Trophoblast cell (in vitro differentiated cells and primary cell): Measurements from ENCODE around the gene HOXD3.
A peak's percentile ranks its signal among the peaks of the same experiment; 100 is the strongest.

Experiments
- DNase-seq, 2 donors: peaks; one replicate each; pipeline ENCODE4 v3.0.0-alpha.2; 2016
- H2AFZ ChIP-seq: 2 replicates; pipeline ENCODE4 v1.6.1; 2013; ENCODE audit warnings: low read length, moderate library complexity, mild to moderate bottlenecking; ENCODE audit not compliant: insufficient read depth, poor library complexity
- H2AK5ac ChIP-seq: 2 replicates; pipeline ENCODE4 v1.6.1; 2013; ENCODE audit warnings: mild to moderate bottlenecking, low read length
- H2BK120ac ChIP-seq: 2 replicates; pipeline ENCODE4 v1.6.1; 2013; ENCODE audit warnings: low read length, mild to moderate bottlenecking, moderate library complexity; ENCODE audit not compliant: insufficient read depth, poor library complexity
- H2BK12ac ChIP-seq: 2 replicates; pipeline ENCODE4 v1.6.1; 2013; ENCODE audit warnings: mild to moderate bottlenecking, low read length, moderate library complexity
- H2BK5ac ChIP-seq: 2 replicates; pipeline ENCODE4 v1.6.1; 2013; ENCODE audit warnings: low read length, low read depth, moderate library complexity, mild to moderate bottlenecking; ENCODE audit not compliant: poor library complexity
- H3K14ac ChIP-seq: 2 replicates; pipeline ENCODE4 v1.6.1; 2013; ENCODE audit warnings: mild to moderate bottlenecking, low read length
- H3K18ac ChIP-seq: 2 replicates; pipeline ENCODE4 v1.6.1; 2013; ENCODE audit warnings: mild to moderate bottlenecking, low read length
- H3K23ac ChIP-seq: 2 replicates; pipeline ENCODE4 v1.6.1; 2013; ENCODE audit warnings: low read length
- H3K27ac ChIP-seq: 2 replicates; pipeline ENCODE4 v1.5.1; 2013; ENCODE audit warnings: low read depth, mild to moderate bottlenecking, inconsistent platforms, low read length, moderate library complexity
- H3K27me3 ChIP-seq: 2 replicates; pipeline ENCODE4 v1.6.1; 2013; ENCODE audit warnings: inconsistent platforms, mild to moderate bottlenecking, low read length, moderate library complexity; ENCODE audit not compliant: insufficient read depth
- H3K36me3 ChIP-seq, 2 experiments: 1 replicate in 1 of 2; 2 replicates in 1 of 2; pipeline ENCODE4 v1.6.1; 2013; ENCODE audit warnings: low read length in 2 of 2, mild to moderate bottlenecking in 2 of 2, moderate library complexity in 1 of 2; ENCODE audit not compliant: insufficient read depth in 2 of 2, control insufficient read depth in 1 of 2
- H3K4ac ChIP-seq: 2 replicates; pipeline ENCODE4 v1.6.1; 2013; ENCODE audit warnings: low read depth, mild to moderate bottlenecking, low read length, moderate library complexity
- H3K4me1 ChIP-seq, 2 experiments: 1 replicate in 1 of 2; 2 replicates in 1 of 2; pipeline ENCODE4 v1.6.1; 2013; ENCODE audit warnings: low read length in 2 of 2, mild to moderate bottlenecking in 2 of 2, moderate library complexity in 1 of 2; ENCODE audit not compliant: insufficient read depth in 2 of 2, control insufficient read depth in 1 of 2
- H3K4me2 ChIP-seq: 2 replicates; pipeline ENCODE4 v1.6.1; 2013; ENCODE audit warnings: inconsistent platforms, mild to moderate bottlenecking, low read length, moderate library complexity
- H3K4me3 ChIP-seq: 2 replicates; pipeline ENCODE4 v1.5.1; 2013; ENCODE audit warnings: mild to moderate bottlenecking, low read depth, low read length, inconsistent platforms
- H3K79me1 ChIP-seq: one replicate; pipeline ENCODE4 v1.6.1; 2013; ENCODE audit warnings: low read length
- H3K79me2 ChIP-seq: 2 replicates; pipeline ENCODE4 v1.6.1; 2013; ENCODE audit warnings: low read length, mild to moderate bottlenecking; ENCODE audit not compliant: control insufficient read depth, insufficient read depth, poor library complexity
- H3K9ac ChIP-seq: 2 replicates; pipeline ENCODE4 v1.6.1; 2013; ENCODE audit warnings: mild to moderate bottlenecking, low read length
- H3K9me3 ChIP-seq: 2 replicates; pipeline ENCODE4 v1.6.1; 2013; ENCODE audit warnings: low read depth, mild to moderate bottlenecking, control low read depth, inconsistent platforms, low read length; ENCODE audit not compliant: insufficient read depth
- H4K12ac ChIP-seq: 2 replicates; pipeline ENCODE4 v1.6.1; 2013; ENCODE audit warnings: low read depth, mild to moderate bottlenecking, low read length, moderate library complexity
- H4K8ac ChIP-seq: 2 replicates; pipeline ENCODE4 v1.6.1; 2013; ENCODE audit warnings: low read depth, mild to moderate bottlenecking, low read length, moderate library complexity
- H4K91ac ChIP-seq: one replicate; pipeline ENCODE4 v1.6.1; 2013; ENCODE audit warnings: low read depth, mild to moderate bottlenecking, low read length, moderate library complexity
- WGBS: extraction: QIAGEN DNeasy Blood & Tissue Kit; methylation state at CpG from one replicate; pipeline ENCODE4 v1.1.7; 2013; ENCODE audit warnings: missing lambda C conversion rate; ENCODE audit not compliant: insufficient read length, insufficient coverage; ENCODE audit errors: extremely low coverage; 5-methylcytosine and 5-hydroxymethylcytosine counted together

The HOXD3 gene

GRCh38 chr2:176157499-176158185 lies 535 bp downstream of the HOXD3 start:
- WGBS = no CpG with 5 or more reads among the region's 43 CpGs
- Histone ChIP-seq H4K91ac (no peak overlapping the region), H3K14ac (no peak overlapping the region), H4K8ac (no peak overlapping the region), H3K18ac (no peak overlapping the region), H3K79me1 (no peaks in the 10 kb centered on the region), H3K4me2 (peak overlapping the region; percentile 37), H3K4ac (no peak overlapping the region), H3K27me3 (peaks cover 92% of the 10 kb centered on the region), H2BK5ac (no peak overlapping the region), H3K4me3 (no peak overlapping the region), H3K27ac (no peak overlapping the region), H3K23ac (no peak overlapping the region), H3K79me2 (no peaks in the 10 kb centered on the region), H2AK5ac (no peak overlapping the region), H2BK12ac (no peak overlapping the region), H3K36me3 (no peaks in the 10 kb centered on the region), H3K9me3 (peaks cover 22% of the 10 kb centered on the region), H4K12ac (no peak overlapping the region), H3K4me1 (peaks cover 0 to 8% of the 10 kb centered on the region in 2 experiments), H3K9ac (no peak overlapping the region), H2AFZ (no peak overlapping the region), H2BK120ac (no peak overlapping the region)
- DNase-seq = peak in 1 of 2 donors; percentile 6

DNA sequence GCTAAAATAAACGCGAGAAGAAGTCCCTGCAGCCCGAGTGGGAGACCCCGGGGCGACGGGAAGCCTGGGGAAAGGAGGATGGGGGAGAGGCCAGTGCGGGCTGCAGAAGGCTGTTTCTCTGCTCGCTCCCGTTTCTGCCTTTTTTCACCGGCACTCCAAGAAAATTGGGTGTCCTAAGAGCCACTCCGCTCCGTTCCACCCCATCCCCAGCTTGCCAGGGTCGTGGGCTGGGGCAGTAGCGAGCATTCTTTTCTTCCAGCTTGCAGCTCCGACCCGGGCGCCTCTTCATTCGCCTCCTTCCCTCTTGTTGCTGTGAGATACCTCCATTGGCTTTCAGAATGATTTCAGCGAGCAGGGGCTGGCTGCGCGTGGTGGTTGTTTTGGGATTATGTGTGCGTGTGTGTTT lies 1.1 kb downstream of the HOXD3 start:
- WGBS = no CpG with 5 or more reads among the region's 22 CpGs
- Histone ChIP-seq H3K27ac (no peak overlapping the region), H3K23ac (no peak overlapping the region)

GRCh38 chr2:176158855-176159662 lies 2.0 kb downstream of the HOXD3 start:
- Histone ChIP-seq H2AK5ac (no peak overlapping the region), H4K8ac (no peak overlapping the region), H2BK5ac (no peak overlapping the region), H3K36me3 (no peaks in the 10 kb centered on the region), H2BK12ac (no peak overlapping the region), H3K4me2 (no peak overlapping the region), H3K79me1 (no peaks in the 10 kb centered on the region), H3K18ac (no peak overlapping the region), H3K27ac (no peak overlapping the region), H3K9ac (no peak overlapping the region), H3K23ac (no peak overlapping the region), H4K12ac (no peak overlapping the region), H3K79me2 (no peaks in the 10 kb centered on the region), H3K4me3 (no peak overlapping the region), H3K9me3 (peaks cover 27% of the 10 kb centered on the region), H3K14ac (no peak overlapping the region), H2AFZ (no peak overlapping the region), H4K91ac (no peak overlapping the region), H3K27me3 (peaks cover 95% of the 10 kb centered on the region), H2BK120ac (no peak overlapping the region), H3K4me1 (peaks cover 0 to 8% of the 10 kb centered on the region in 2 experiments), H3K4ac (no peak overlapping the region)
- no peak for DNase-seq
- WGBS = no CpG with 5 or more reads among the region's 39 CpGs

More for the DNA sequence above, 1.1 kb downstream of the HOXD3 start:
- Histone ChIP-seq H3K79me2 (no peaks in the 10 kb centered on the region), H3K4me2 (peak overlapping the region; percentile 19), H3K9me3 (peaks cover 24% of the 10 kb centered on the region), H2AFZ (no peak overlapping the region), H2BK12ac (no peak overlapping the region), H2BK120ac (no peak overlapping the region), H3K4me1 (peaks cover 0 to 8% of the 10 kb centered on the region in 2 experiments), H4K12ac (no peak overlapping the region), H2AK5ac (no peak overlapping the region), H3K9ac (no peak overlapping the region), H3K14ac (no peak overlapping the region), H3K79me1 (no peaks in the 10 kb centered on the region), H3K4me3 (no peak overlapping the region), H3K18ac (no peak overlapping the region), H3K4ac (no peak overlapping the region), H3K27me3 (peaks cover 93% of the 10 kb centered on the region), H4K8ac (no peak overlapping the region), H4K91ac (no peak overlapping the region), H2BK5ac (no peak overlapping the region), H3K36me3 (no peaks in the 10 kb centered on the region)
- no peak for DNase-seq

GRCh38 chr2:176159663-176160250 lies 2.6 kb downstream of the HOXD3 start:
- H3K79me2 ChIP-seq = no peaks in the 10 kb centered on the region
- H3K27ac ChIP-seq = no peak overlapping the region
- no peak overlapping the region for H2BK5ac ChIP-seq
- H3K36me3 ChIP-seq = no peaks in the 10 kb centered on the region
- no peak overlapping the region for H3K4me3 ChIP-seq
- H4K12ac ChIP-seq = no peak overlapping the region
- H3K79me1 ChIP-seq = no peaks in the 10 kb centered on the region
- H3K14ac ChIP-seq = no peak overlapping the region
- H4K8ac ChIP-seq = no peak overlapping the region
- H2BK12ac ChIP-seq = no peak overlapping the region
- H3K4ac ChIP-seq = no peak overlapping the region
- H3K9me3 ChIP-seq = peaks cover 27% of the 10 kb centered on the region
- H4K91ac ChIP-seq = no peak overlapping the region
- H3K23ac ChIP-seq = no peak overlapping the region
- no peak overlapping the region for H2AFZ ChIP-seq
- no peak overlapping the region for H2BK120ac ChIP-seq
- WGBS = no CpG with 5 or more reads among the region's 44 CpGs
- peak overlapping the region; percentile 7 for H3K4me2 ChIP-seq
- H3K18ac ChIP-seq = no peak overlapping the region
- H3K27me3 ChIP-seq = peaks cover 96% of the 10 kb centered on the region
- no peak overlapping the region for H3K9ac ChIP-seq
- no peak for DNase-seq
- no peak overlapping the region for H2AK5ac ChIP-seq
- H3K4me1 ChIP-seq = peaks cover 0 to 8% of the 10 kb centered on the region in 2 experiments
